CD1c-positive myeloid dendritic cell (primary cell): ENCODE data around the gene MAGI1.

ENCODE experiments used
- DNase-seq: peaks from one replicate; pipeline ENCODE4 v3.0.0-alpha.2; 2016; ENCODE audit errors: extremely low spot score

MAGI1 gene

GRCh38 chr3:65945953-65946352, 92.8 kb downstream of the MAGI1 start:
- no peak for DNase-seq

GRCh38 chr3:65945480-65945879, 93.2 kb downstream of the MAGI1 start:
- DNase-seq, result no peak

GRCh38 chr3:65944252-65944651, 94.5 kb downstream of the MAGI1 start:
- DNase-seq, result no peak

GRCh38 chr3:65939801-65940246, 98.9 kb downstream of the MAGI1 start:
- no peak for DNase-seq

GRCh38 chr3:65939184-65939583, 99.5 kb downstream of the MAGI1 start:
- no peak for DNase-seq

- DNase-seq, result no peak
Observed at GRCh38 chr3:65938676-65939075, 100.0 kb downstream of the MAGI1 start.

- DNase-seq, result no peak
Observed at GRCh38 chr3:65938147-65938546, 100.6 kb downstream of the MAGI1 start.

GRCh38 chr3:65936908-65937638, 101.6 kb downstream of the MAGI1 start:
- no peak for DNase-seq

- no peak for DNase-seq
Observed at GRCh38 chr3:65935724-65936123, 103.0 kb downstream of the MAGI1 start.

GRCh38 chr3:65930648-65931047, 108.1 kb downstream of the MAGI1 start:
- no peak for DNase-seq

GRCh38 chr3:65928110-65928509, 110.6 kb downstream of the MAGI1 start:
- DNase-seq, result no peak

GRCh38 chr3:65927576-65927975, 111.1 kb downstream of the MAGI1 start:
- no peak for DNase-seq

GRCh38 chr3:65925254-65925954, 113.3 kb downstream of the MAGI1 start:
- no peak for DNase-seq

- DNase-seq, result no peak
Observed at GRCh38 chr3:65924762-65925161, 114.0 kb downstream of the MAGI1 start.

GRCh38 chr3:65922441-65922840, 116.3 kb downstream of the MAGI1 start:
- DNase-seq, result no peak

GRCh38 chr3:65919826-65920225, 118.9 kb downstream of the MAGI1 start:
- DNase-seq, result no peak

GRCh38 chr3:65915477-65915876, 123.2 kb downstream of the MAGI1 start:
- no peak for DNase-seq

GRCh38 chr3:65914740-65915367, 123.9 kb downstream of the MAGI1 start:
- DNase-seq, result no peak

GRCh38 chr3:65914032-65914739, 124.5 kb downstream of the MAGI1 start:
- no peak for DNase-seq

GRCh38 chr3:65912647-65913046, 126.1 kb downstream of the MAGI1 start:
- DNase-seq, result no peak

GRCh38 chr3:65908588-65908987, 130.1 kb downstream of the MAGI1 start:
- no peak for DNase-seq
